ENCODE data around the gene CFAP69. TPM values are rescaled to one million over a fixed set of nuclear protein-coding genes. Genes with fewer than 3 reads are reported as not detected.
"Not testable (repeated sequence)": the region's sequence is repeated elsewhere in the genome, so short reads cannot be mapped to it uniquely, and the experiment has no call there.

Gene CFAP69
- total RNA-seq, 1 experiment from 2014 or later, result 4.3 TPM

GRCh38 chr7:90334926-90335325 lies 90.0 kb downstream of the CFAP69 start:
- DNase-seq (ENCODE audit: extremely low read depth, low read depth), result not testable (repeated sequence)

GRCh38 chr7:90337106-90337505 lies 92.1 kb downstream of the CFAP69 start:
- no peak for DNase-seq (ENCODE audit: extremely low read depth, low read depth)

GRCh38 chr7:90345016-90345415 lies 100.0 kb downstream of the CFAP69 start:
- no peak for DNase-seq (ENCODE audit: extremely low read depth, low read depth)

DNA sequence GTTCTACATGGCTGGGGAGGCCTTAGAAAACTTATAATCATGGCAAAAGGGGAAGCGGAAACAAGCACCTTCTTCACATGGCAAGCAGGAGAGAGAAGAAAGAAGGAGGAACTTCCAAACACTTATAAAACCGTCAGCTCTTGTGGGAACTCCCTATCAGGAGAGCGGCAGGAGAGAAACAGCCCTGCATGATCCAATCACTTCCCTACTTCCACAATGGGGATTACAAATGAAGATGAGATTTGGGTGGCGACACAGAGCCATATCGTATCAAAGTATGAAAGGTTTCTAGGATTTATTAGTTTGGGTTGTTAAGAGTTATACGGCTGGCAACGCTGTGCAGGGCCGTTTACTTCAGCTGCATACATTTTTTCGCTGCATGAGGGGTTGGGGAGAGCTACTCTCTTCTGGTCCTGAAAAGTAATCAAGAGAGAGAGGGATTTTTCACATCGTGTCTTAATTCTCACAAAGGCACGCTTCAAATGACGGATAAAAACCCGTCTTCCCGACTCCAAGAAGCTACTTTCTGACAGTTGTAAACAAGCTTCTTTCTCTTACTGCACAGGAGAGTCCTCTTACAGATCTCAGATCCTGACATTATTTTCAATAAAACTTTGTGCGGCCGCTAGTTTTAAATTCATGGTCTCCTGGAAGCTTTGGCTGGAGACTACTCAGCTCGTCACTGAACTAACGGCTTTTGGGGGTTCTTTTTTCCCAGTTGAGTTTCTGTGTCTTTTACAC lies 100.8 kb downstream of the CFAP69 start:
- DNase-seq (ENCODE audit: extremely low read depth, low read depth), result no peak

GRCh38 chr7:90346336-90347125 lies 101.6 kb downstream of the CFAP69 start, which contains the start of gene GTPBP10:
TSS of gene GTPBP10 (plus strand) at chr7:90346716. CDS start at chr7:90346742, 26 bp downstream.
- DNase-seq (ENCODE audit: extremely low read depth, low read depth), result peak; percentile 86

DNA sequence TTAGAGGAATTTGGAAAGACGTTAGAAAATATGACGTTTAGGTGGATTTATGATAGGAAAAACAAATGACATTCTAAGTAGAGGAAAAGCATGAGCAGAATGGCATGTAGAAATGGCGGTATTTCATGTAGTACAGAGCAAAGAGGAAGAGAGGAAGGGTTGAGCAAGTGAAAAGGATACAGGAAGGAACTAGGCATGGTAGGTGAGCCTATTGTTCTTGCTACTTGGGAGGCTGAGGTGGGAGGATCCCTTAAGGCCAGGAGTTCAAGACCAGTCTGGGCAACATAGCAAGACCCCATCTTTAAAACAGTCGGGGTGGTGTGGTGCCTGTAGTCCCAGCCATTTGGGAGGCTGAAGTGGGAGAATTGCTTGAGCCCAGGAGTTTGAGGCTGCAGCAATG lies 102.8 kb downstream of the CFAP69 start:
- DNase-seq (ENCODE audit: extremely low read depth, low read depth), result no peak

- no peak for DNase-seq (ENCODE audit: extremely low read depth, low read depth)
These were observed 104.3 kb downstream of the CFAP69 start for GRCh38 chr7:90349305-90349704.

DNA sequence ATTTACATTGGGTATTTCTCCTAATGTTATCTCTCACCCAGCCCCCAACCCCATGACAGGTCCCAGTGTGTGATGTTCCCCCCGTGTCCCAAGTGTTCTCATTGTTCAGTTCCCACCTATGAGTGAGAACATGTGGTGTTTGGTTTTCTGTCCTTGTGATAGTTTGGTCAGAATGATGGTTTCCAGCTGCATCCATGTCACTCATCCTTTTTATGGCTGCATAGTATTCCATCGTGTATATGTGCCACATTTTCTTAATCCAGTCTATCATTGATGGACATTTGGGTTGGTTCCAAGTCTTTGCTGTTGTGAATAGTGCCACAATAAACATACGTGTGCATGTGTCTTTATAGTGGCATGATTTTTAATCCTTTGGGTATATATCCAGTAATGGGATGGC lies 105.1 kb downstream of the CFAP69 start:
- DNase-seq (ENCODE audit: extremely low read depth, low read depth), result not testable (repeated sequence)

DNA sequence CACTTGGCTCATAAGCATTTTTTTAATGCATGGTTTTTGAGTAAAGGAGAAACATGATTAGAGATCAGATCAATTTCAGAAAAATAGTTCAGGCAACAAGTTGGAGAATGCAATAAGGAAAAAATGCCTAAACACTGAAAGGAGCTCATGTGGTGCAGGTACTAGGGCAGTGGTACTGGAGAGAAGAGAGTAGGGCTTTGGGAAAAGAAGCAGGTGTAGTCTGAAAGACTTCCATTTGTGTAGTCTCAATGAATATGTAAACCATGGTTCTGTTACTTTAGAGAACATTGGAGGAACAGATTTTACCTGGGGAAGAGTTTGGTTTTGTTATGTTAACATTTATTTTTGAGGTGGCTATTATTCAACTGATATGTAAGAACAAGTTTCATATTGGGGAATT lies 107.0 kb downstream of the CFAP69 start:
- no peak for DNase-seq (ENCODE audit: extremely low read depth, low read depth)

Small RNA genes within 50 kb of the gene (small RNA-seq; reads per million reads assigned to genes)
- gene RF00019, result 0 reads per million in 2 experiments

Other genes starting within 250 kb of the CFAP69 start
- 3.6 and 3.8 TPM in 2 replicates for gene STEAP1, start 90.7 kb upstream of the CFAP69 start, total RNA-seq (2014; rRNA removed; shearing (Covaris generic))
- 2.1 and 2.2 TPM in 2 replicates for gene STEAP2, start 33.4 kb upstream of the CFAP69 start, total RNA-seq (2014; rRNA removed; shearing (Covaris generic))
- gene FAM237B, start 76.1 kb downstream of the CFAP69 start, total RNA-seq (2014; rRNA removed; shearing (Covaris generic)), result not detected in 2 replicates
- 26.0 and 33.0 TPM in 2 replicates for gene GTPBP10, start 101.5 kb downstream of the CFAP69 start, total RNA-seq (2014; rRNA removed; shearing (Covaris generic))
- gene CLDN12, start 158.3 kb downstream of the CFAP69 start, total RNA-seq (2014; rRNA removed; shearing (Covaris generic)), result 39.9 and 45.3 TPM in 2 replicates
- gene PTTG1IP2, start 224.5 kb downstream of the CFAP69 start, total RNA-seq (2014; rRNA removed; shearing (Covaris generic)), result not detected in 2 replicates